Loucy (cell line): Measurements from ENCODE around the gene DNM2.

ENCODE experiments used
- H2AFZ ChIP-seq: fragments of 200-600 bp; sonication (generic); 2 replicates; pipeline ENCODE4 v1.6.0; 2016; ENCODE audit warnings: antibody characterized with exemption, mild to moderate bottlenecking, low read length, moderate library complexity
- H3F3A ChIP-seq: fragments of 200-600 bp; 2 replicates; pipeline ENCODE4 v1.6.0; 2016; ENCODE audit warnings: antibody characterized with exemption, low read depth, mild to moderate bottlenecking
- H3K27me3 ChIP-seq: fragments of 200-600 bp; sonication (generic); 2 replicates; pipeline ENCODE4 v1.6.1; 2014; ENCODE audit warnings: low read length, mild to moderate bottlenecking; ENCODE audit not compliant: insufficient read depth, poor library complexity, severe bottlenecking
- H3K36me3 ChIP-seq: fragments of 200-600 bp; sonication (generic); 2 replicates; pipeline ENCODE4 v1.6.1; 2016; ENCODE audit warnings: low read length; ENCODE audit not compliant: insufficient read depth
- H3K4me1 ChIP-seq: fragments of 200-600 bp; sonication (generic); 2 replicates; pipeline ENCODE4 v1.5.1; 2014; ENCODE audit warnings: low read length, mild to moderate bottlenecking; ENCODE audit not compliant: insufficient read depth, poor library complexity, severe bottlenecking
- H3K4me2 ChIP-seq: fragments of 200-600 bp; sonication (generic); 2 replicates; pipeline ENCODE4 v1.6.0; 2014; ENCODE audit warnings: antibody characterized with exemption, low read length, low read depth, mild to moderate bottlenecking; ENCODE audit not compliant: poor library complexity, severe bottlenecking
- H3K4me3 ChIP-seq: fragments of 200-600 bp; sonication (generic); 2 replicates; pipeline ENCODE4 v1.5.1; 2014; ENCODE audit warnings: low read length, mild to moderate bottlenecking, mixed read lengths; ENCODE audit not compliant: poor library complexity, severe bottlenecking
- H3K79me2 ChIP-seq: fragments of 200-600 bp; sonication (generic); 2 replicates; pipeline ENCODE4 v1.6.1; 2014; ENCODE audit warnings: low read length; ENCODE audit not compliant: insufficient read depth
- H3K9ac ChIP-seq: fragments of 200-600 bp; sonication (generic); 2 replicates; pipeline ENCODE4 v1.6.0; 2014; ENCODE audit warnings: mild to moderate bottlenecking, low read depth, low read length, moderate library complexity; ENCODE audit not compliant: poor library complexity, severe bottlenecking
- H3K9me2 ChIP-seq: fragments of 200-600 bp; sonication (generic); replicated peaks from 2 replicates; pipeline ENCODE4 v1.6.1; 2016; ENCODE audit warnings: low read depth, low read length, mixed read lengths
- H3K9me3 ChIP-seq: fragments of 200-600 bp; sonication (generic); 2 replicates; pipeline ENCODE4 v1.6.1; 2014; ENCODE audit warnings: mild to moderate bottlenecking, antibody characterized with exemption, low read length, low read depth; ENCODE audit not compliant: insufficient read depth
- H4K20me1 ChIP-seq: fragments of 200-600 bp; sonication (generic); 2 replicates; pipeline ENCODE4 v1.6.0; 2014; ENCODE audit warnings: antibody characterized with exemption, low read length, mild to moderate bottlenecking; ENCODE audit not compliant: insufficient read depth, poor library complexity, severe bottlenecking
- CTCF ChIP-seq: fragments of 200-600 bp; sonication (generic); conservative IDR thresholded peaks from 2 replicates; pipeline ENCODE4 v1.5.1; 2014; ENCODE audit warnings: mild to moderate bottlenecking, antibody characterized with exemption, low read length
- EZH2phosphoT487 ChIP-seq: fragments of 200-600 bp; IDR thresholded peaks from 2 replicates; pipeline ENCODE4 v1.6.1; 2018; ENCODE audit warnings: antibody characterized with exemption, mild to moderate bottlenecking, moderate library complexity, borderline replicate concordance

Gene DNM2

GRCh38 chr19:10730932-10731331 is 13.1 kb downstream of the DNM2 start:
- no peak overlapping the region for H2AFZ ChIP-seq
- H3K4me3 ChIP-seq, result no peak overlapping the region
- TF ChIP-seq EZH2phosphoT487 (no peak), CTCF (no peak)
- no peaks in the 10 kb centered on the region for H3K36me3 ChIP-seq
- H3K9ac ChIP-seq, result no peak overlapping the region
- H3K4me1 ChIP-seq, result peaks cover 7% of the 10 kb centered on the region
- no peaks in the 10 kb centered on the region for H3K9me2 ChIP-seq
- H4K20me1 ChIP-seq, result peaks cover 61% of the 10 kb centered on the region
- H3K9me3 ChIP-seq, result no peaks in the 10 kb centered on the region
- no peak overlapping the region for H3K4me2 ChIP-seq
- no peaks in the 10 kb centered on the region for H3K27me3 ChIP-seq
- H3F3A ChIP-seq, result no peaks in the 10 kb centered on the region
- H3K79me2 ChIP-seq, result peaks cover 97% of the 10 kb centered on the region

- Histone ChIP-seq H3K9me3 (no peaks in the 10 kb centered on the region), H3K4me1 (peaks cover 5% of the 10 kb centered on the region), H3K79me2 (peaks cover 94% of the 10 kb centered on the region), H3K36me3 (no peaks in the 10 kb centered on the region), H3K4me2 (no peak overlapping the region), H3K9me2 (no peaks in the 10 kb centered on the region), H3K4me3 (no peak overlapping the region), H3K9ac (no peak overlapping the region), H2AFZ (no peak overlapping the region), H3K27me3 (no peaks in the 10 kb centered on the region), H3F3A (no peaks in the 10 kb centered on the region), H4K20me1 (peaks cover 44% of the 10 kb centered on the region)
- TF ChIP-seq CTCF, result no peak
- no peak for TF ChIP-seq EZH2phosphoT487
These were observed 17.9 kb downstream of the DNM2 start for GRCh38 chr19:10735741-10736140.

GRCh38 chr19:10736189-10736588 is 18.3 kb downstream of the DNM2 start:
- no peak overlapping the region for H2AFZ ChIP-seq
- TF ChIP-seq EZH2phosphoT487 (no peak), CTCF (no peak)
- peaks cover 94% of the 10 kb centered on the region for H3K79me2 ChIP-seq
- peaks cover under 1% of the 10 kb centered on the region for H3K4me1 ChIP-seq
- no peak overlapping the region for H3K4me2 ChIP-seq
- no peaks in the 10 kb centered on the region for H3K27me3 ChIP-seq
- no peaks in the 10 kb centered on the region for H3K36me3 ChIP-seq
- no peaks in the 10 kb centered on the region for H3K9me3 ChIP-seq
- H3K9me2 ChIP-seq, result no peaks in the 10 kb centered on the region
- peaks cover 44% of the 10 kb centered on the region for H4K20me1 ChIP-seq
- no peak overlapping the region for H3K9ac ChIP-seq
- no peaks in the 10 kb centered on the region for H3F3A ChIP-seq
- no peak overlapping the region for H3K4me3 ChIP-seq
